ENCODE measurements around the gene PTPMT1.

- TF ChIP-seq POLR2AphosphoS5 (IDR thresholded peaks at IDR 0.05; ENCODE audit: low read depth, low read length) (no peak), TAF1 (IDR thresholded peaks at IDR 0.05; ENCODE audit: borderline replicate concordance, low read depth, low read length) (no peak)
These were observed 26.9 kb downstream of the PTPMT1 start for GRCh38 chr11:47592251-47592650.

Data from GM12892 (cell line).